Osteoblast (primary cell): ENCODE results near the gene MICALL1. TPM values are rescaled to one million over a fixed set of nuclear protein-coding genes. Genes with fewer than 3 reads are reported as not detected.

ENCODE experiments used
- DNase-seq: peaks from one replicate; pipeline ENCODE4 v3.0.0; 2011; ENCODE audit warnings: low spot score, mixed read lengths; ENCODE audit not compliant: insufficient read length; ENCODE audit errors: missing footprints
- H2AFZ ChIP-seq: 2 replicates; pipeline ENCODE4 v1.6.0; 2011; ENCODE audit warnings: mild to moderate bottlenecking, low read length
- H3K27ac ChIP-seq: 2 replicates; pipeline ENCODE4 v1.5.1; 2011; ENCODE audit warnings: mild to moderate bottlenecking, low read depth, low read length, moderate library complexity
- H3K27me3 ChIP-seq: 2 replicates; pipeline ENCODE4 v1.6.0; 2012; ENCODE audit warnings: mild to moderate bottlenecking, control low read depth, inconsistent platforms, low read length, moderate library complexity; ENCODE audit not compliant: insufficient read depth
- H3K36me3 ChIP-seq: 2 replicates; pipeline ENCODE4 v1.5.1; 2011; ENCODE audit warnings: mild to moderate bottlenecking, low read length, control low read depth, moderate library complexity; ENCODE audit not compliant: insufficient read depth
- H3K4me1 ChIP-seq: 2 replicates; pipeline ENCODE4 v1.5.1; 2011; ENCODE audit warnings: mild to moderate bottlenecking, low read length, control low read depth, moderate library complexity; ENCODE audit not compliant: insufficient read depth
- H3K4me2 ChIP-seq: 2 replicates; pipeline ENCODE4 v1.6.0; 2011; ENCODE audit warnings: mild to moderate bottlenecking, low read length; ENCODE audit not compliant: insufficient read depth
- H3K4me3 ChIP-seq: fragments of 200-600 bp; sonication (generic); 3 replicates; pipeline ENCODE4 v1.5.1; 2012; ENCODE audit warnings: mild to moderate bottlenecking, low read length, inconsistent platforms; ENCODE audit not compliant: insufficient read depth
- H3K79me2 ChIP-seq: 2 replicates; pipeline ENCODE4 v1.6.0; 2012; ENCODE audit warnings: mild to moderate bottlenecking, low read length, control low read depth, inconsistent platforms; ENCODE audit not compliant: insufficient read depth
- H3K9me3 ChIP-seq: 2 replicates; pipeline ENCODE4 v1.5.1; 2011; ENCODE audit warnings: low read depth, low read length, control low read depth
- H4K20me1 ChIP-seq: 2 replicates; pipeline ENCODE4 v1.6.0; 2012; ENCODE audit warnings: mild to moderate bottlenecking, low read length, control low read depth; ENCODE audit not compliant: insufficient read depth
- total RNA-seq: library from RNA; depleted of rRNA; stranded (reverse); fragments of >200 nt; gene quantifications from 2 replicates; pipeline ENCODE4 v1.2.3, GENCODE V29; 2012
- TF ChIP-seq, protein P1 (sequence below): IDR thresholded peaks from 2 replicates; pipeline ENCODE4 v1.5.1; 2011; ENCODE audit warnings: mild to moderate bottlenecking, low read depth, low read length, moderate library complexity; ENCODE audit errors: extremely low read depth

MICALL1 gene, protein sequence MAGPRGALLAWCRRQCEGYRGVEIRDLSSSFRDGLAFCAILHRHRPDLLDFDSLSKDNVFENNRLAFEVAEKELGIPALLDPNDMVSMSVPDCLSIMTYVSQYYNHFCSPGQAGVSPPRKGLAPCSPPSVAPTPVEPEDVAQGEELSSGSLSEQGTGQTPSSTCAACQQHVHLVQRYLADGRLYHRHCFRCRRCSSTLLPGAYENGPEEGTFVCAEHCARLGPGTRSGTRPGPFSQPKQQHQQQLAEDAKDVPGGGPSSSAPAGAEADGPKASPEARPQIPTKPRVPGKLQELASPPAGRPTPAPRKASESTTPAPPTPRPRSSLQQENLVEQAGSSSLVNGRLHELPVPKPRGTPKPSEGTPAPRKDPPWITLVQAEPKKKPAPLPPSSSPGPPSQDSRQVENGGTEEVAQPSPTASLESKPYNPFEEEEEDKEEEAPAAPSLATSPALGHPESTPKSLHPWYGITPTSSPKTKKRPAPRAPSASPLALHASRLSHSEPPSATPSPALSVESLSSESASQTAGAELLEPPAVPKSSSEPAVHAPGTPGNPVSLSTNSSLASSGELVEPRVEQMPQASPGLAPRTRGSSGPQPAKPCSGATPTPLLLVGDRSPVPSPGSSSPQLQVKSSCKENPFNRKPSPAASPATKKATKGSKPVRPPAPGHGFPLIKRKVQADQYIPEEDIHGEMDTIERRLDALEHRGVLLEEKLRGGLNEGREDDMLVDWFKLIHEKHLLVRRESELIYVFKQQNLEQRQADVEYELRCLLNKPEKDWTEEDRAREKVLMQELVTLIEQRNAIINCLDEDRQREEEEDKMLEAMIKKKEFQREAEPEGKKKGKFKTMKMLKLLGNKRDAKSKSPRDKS
- 29.5 and 36.9 TPM in 2 replicates for total RNA-seq

DNA sequence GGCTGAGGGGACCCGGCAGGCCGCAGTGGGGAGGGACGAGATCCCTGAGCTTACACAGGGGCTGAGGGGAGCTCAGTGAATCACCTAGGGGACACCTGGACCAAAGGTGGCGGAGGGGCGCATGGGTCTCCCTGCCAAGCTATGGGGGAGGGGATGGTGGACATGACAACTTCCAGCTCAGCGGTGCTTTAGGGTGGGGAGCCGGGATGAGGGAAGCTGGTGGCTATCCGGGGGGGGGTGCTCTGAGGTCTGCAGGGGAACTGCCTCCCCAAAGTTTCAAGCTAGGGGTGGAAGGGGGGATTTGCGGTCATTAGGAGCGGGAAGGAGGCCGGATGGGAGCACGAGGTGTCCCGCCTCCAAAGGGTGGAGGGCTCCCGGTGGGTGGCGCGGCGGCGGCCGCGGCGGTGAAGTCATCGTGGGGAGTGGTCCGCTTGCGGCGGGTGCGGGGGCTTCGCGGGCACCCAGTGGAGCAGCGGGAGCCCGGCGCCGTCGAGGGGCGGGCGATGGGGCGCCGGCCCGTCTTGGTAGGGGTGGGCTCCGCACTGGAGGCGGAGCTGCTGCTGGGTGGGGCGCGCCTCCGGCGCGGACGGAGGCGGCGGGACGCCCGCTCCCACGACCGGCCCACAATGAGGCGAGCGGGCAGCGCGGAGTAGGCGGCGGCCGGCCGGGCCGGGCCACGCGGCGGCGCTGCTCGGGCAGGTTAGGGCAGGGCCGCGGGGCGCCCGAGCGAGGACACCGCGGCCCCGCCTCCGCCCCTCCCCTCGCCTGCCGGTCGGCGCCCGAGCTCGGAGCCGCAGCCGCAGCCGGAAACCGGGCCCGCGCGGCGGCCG, at the start of gene MICALL1:
TSS of gene MICALL1 (plus strand) at position 764 of the 830 bp plus-strand sequence. CDS start 126 bp downstream, outside the sequence.
- Histone ChIP-seq H3K4me1 (peaks cover 33% of the 10 kb centered on the region), H3K27ac (peak within 1 kb of the TSS; percentile 93), H3K27me3 (no peaks in the 10 kb centered on the region), H2AFZ (peak within 1 kb of the TSS; percentile 70), H3K4me3 (peak within 1 kb of the TSS; percentile 85), H3K79me2 (peaks cover 42% of the 10 kb centered on the region), H4K20me1 (peaks cover 15% of the 10 kb centered on the region), H3K36me3 (no peaks in the 10 kb centered on the region), H3K9me3 (no peaks in the 10 kb centered on the region), H3K4me2 (peak within 1 kb of the TSS; percentile 92)
- peak; percentile 97 for DNase-seq
- TF ChIP-seq, protein P1, sequence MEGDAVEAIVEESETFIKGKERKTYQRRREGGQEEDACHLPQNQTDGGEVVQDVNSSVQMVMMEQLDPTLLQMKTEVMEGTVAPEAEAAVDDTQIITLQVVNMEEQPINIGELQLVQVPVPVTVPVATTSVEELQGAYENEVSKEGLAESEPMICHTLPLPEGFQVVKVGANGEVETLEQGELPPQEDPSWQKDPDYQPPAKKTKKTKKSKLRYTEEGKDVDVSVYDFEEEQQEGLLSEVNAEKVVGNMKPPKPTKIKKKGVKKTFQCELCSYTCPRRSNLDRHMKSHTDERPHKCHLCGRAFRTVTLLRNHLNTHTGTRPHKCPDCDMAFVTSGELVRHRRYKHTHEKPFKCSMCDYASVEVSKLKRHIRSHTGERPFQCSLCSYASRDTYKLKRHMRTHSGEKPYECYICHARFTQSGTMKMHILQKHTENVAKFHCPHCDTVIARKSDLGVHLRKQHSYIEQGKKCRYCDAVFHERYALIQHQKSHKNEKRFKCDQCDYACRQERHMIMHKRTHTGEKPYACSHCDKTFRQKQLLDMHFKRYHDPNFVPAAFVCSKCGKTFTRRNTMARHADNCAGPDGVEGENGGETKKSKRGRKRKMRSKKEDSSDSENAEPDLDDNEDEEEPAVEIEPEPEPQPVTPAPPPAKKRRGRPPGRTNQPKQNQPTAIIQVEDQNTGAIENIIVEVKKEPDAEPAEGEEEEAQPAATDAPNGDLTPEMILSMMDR = no peak

DNA sequence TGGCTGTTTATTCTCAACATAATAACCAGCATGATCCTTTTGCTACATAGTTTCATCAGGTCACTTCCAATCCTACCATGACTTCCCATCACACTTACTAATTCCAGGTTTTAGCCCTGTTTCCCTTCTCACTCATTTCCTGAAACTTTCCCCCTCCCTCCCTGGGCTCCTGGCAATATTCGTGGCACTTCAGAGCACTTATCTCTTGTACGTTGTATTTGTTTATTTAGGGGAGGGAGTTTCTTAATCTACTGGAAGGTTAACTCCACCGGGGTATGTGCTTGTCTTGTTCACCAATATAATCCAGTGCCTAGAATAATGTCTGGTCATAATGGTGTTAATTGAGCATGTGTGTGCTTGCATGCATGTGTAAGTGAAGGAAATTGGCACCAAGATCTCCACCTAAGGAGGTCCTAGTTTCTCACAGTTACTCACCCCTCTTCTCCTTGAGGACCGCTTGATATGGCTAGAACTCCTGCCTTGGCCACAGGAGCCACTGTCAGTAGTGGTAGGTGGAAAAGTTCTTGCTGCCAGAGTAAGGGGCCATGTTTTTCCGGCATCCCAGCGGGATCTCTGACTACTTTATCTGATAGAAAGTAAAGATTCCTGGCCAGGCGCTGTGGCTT, 45.2 kb upstream of the MICALL1 start:
- Histone ChIP-seq H3K36me3 (peaks cover 78% of the 10 kb centered on the region), H4K20me1 (peaks cover 14% of the 10 kb centered on the region), H3K27me3 (no peaks in the 10 kb centered on the region), H3K9me3 (no peaks in the 10 kb centered on the region), H3K4me2 (no peak overlapping the region), H3K4me1 (peaks cover 4% of the 10 kb centered on the region), H3K27ac (no peak overlapping the region), H3K4me3 (no peak overlapping the region), H2AFZ (no peak overlapping the region), H3K79me2 (peaks cover 23% of the 10 kb centered on the region)
- TF ChIP-seq, protein P1 = no peak
- DNase-seq = no peak

DNA sequence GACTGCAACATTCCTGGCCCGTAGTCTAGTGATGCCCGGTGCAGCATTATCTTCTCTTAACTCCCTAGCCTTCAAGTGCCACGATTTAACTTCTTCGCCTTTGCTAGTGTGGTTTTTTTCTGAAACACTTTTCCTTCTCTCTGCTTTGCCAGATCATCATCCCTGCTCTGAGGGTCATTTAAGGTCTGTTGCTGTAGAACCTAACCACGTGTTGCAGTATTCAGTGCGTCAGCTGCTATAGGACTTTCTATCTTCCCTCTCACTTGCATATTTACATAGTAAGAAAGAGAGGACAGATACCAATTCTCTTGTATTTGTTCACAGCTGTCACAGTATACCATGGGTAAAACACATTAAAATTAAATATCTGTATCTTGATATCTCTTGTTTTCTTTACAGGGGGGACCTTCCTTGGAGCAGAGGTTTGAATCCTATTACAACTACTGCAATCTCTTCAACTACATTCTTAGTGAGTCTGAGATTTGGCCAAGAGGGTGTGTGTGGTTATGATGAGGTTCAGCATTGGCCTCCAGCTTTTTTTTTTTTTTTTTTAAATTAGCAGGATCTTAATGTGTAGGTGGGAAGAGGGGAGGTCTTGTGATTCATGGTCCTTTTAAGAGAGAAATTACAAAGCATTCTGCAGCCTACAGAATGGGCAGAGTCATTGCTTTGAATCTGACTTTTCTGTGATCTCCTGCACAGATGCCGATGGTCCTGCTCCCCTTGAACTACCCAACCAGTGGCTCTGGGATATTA, 43.3 kb upstream of the MICALL1 start:
- peak overlapping the region; percentile 28 for H3K27ac ChIP-seq

More for the DNA sequence above, 43.3 kb upstream of the MICALL1 start:
- peaks cover 81% of the 10 kb centered on the region for H3K36me3 ChIP-seq
- no peaks in the 10 kb centered on the region for H3K9me3 ChIP-seq
- peaks cover 25% of the 10 kb centered on the region for H3K79me2 ChIP-seq
- H3K27me3 ChIP-seq = no peaks in the 10 kb centered on the region
- H3K4me2 ChIP-seq = no peak overlapping the region
- H4K20me1 ChIP-seq = peaks cover 16% of the 10 kb centered on the region
- DNase-seq = no peak
- peaks cover 4% of the 10 kb centered on the region for H3K4me1 ChIP-seq
- TF ChIP-seq, protein P1 = no peak
- H2AFZ ChIP-seq = no peak overlapping the region
- H3K4me3 ChIP-seq = no peak overlapping the region
